H1 (cell line): ENCODE results near the gene TMEM255B. TPM values are rescaled to one million over a fixed set of nuclear protein-coding genes. Genes with fewer than 3 reads are reported as not detected.

Source experiments
- CTCF ChIA-PET: fragments of 300-600 bp; sonication (Branson Sonifier 250); formaldehyde crosslinking; loops from one replicate; lab custom pipeline; 2021; ENCODE audit not compliant: partially characterized antibody; lab: Charles Lee
- POLR2A ChIA-PET: fragments of 300-600 bp; sonication (Branson Sonifier 250); formaldehyde crosslinking; loops from one replicate; lab custom pipeline; 2021; ENCODE audit warnings: inconsistent platforms; ENCODE audit not compliant: partially characterized antibody; lab: Charles Lee
- DNase-seq, 2 experiments: peaks; one replicate each; pipeline versions ENCODE4 v3.0.0 to v3.0.0-alpha.2; 2010 to 2022; ENCODE audit warnings: low spot score in 2 of 2, low read depth in 1 of 2, mixed read lengths in 1 of 2
- FAIRE-seq: peaks from 2 replicates; lab custom pipeline; 2011; peaks lifted over from hg19 to GRCh38; lab: Jason Lieb, UNC
- H2AFZ ChIP-seq: 2 replicates; pipeline ENCODE4 v1.8.1; 2012; ENCODE audit warnings: low read length, inconsistent platforms
- H2AK5ac ChIP-seq: 2 replicates; pipeline ENCODE4 v1.6.1; 2013; ENCODE audit warnings: low read depth, low read length
- H2BK120ac ChIP-seq: replicated peaks from 2 replicates; pipeline ENCODE3; 2013; ENCODE audit warnings: low read depth, low read length, inconsistent platforms
- H2BK12ac ChIP-seq: 2 replicates; pipeline ENCODE4 v1.6.1; 2013; ENCODE audit warnings: low read depth, low read length
- H2BK15ac ChIP-seq: 2 replicates; pipeline ENCODE4 v1.6.1; 2013; ENCODE audit warnings: low read length
- H2BK20ac ChIP-seq: 2 replicates; pipeline ENCODE4 v1.6.1; 2013; ENCODE audit warnings: low read length
- H2BK5ac ChIP-seq: 2 replicates; pipeline ENCODE4 v1.6.1; 2013; ENCODE audit warnings: low read depth, low read length
- H3K14ac ChIP-seq: 2 replicates; pipeline ENCODE4 v1.6.1; 2013; ENCODE audit warnings: inconsistent platforms; ENCODE audit not compliant: insufficient read length
- H3K18ac ChIP-seq: 2 replicates; pipeline ENCODE4 v1.6.1; 2013; ENCODE audit warnings: low read length; ENCODE audit errors: extremely low read depth
- H3K23ac ChIP-seq: 2 replicates; pipeline ENCODE4 v1.6.1; 2013; ENCODE audit warnings: inconsistent platforms; ENCODE audit not compliant: insufficient read length
- H3K23me2 ChIP-seq: 2 replicates; pipeline ENCODE4 v1.6.1; 2013; ENCODE audit warnings: low read depth, low read length
- H3K27ac ChIP-seq: 2 replicates; pipeline ENCODE4 v1.6.1; 2011; ENCODE audit warnings: low read depth, low read length, inconsistent platforms
- H3K27me3 ChIP-seq, 4 experiments: replicated peaks in 1 of 4; 1 replicate in 1 of 4; 2 replicates in 3 of 4; pipeline versions ENCODE4 v1.6.1 to v1.8.1; 2011 to 2013; ENCODE audit warnings: low read length in 3 of 4, mild to moderate bottlenecking in 3 of 4, inconsistent platforms in 2 of 4, mixed read lengths in 2 of 4, moderate library complexity in 1 of 4; ENCODE audit not compliant: control insufficient read depth in 3 of 4, insufficient read depth in 3 of 4; ENCODE audit errors: extremely low read depth in 1 of 4
- H3K36me3 ChIP-seq, 4 experiments: 2 replicates each; pipeline versions ENCODE4 v1.6.1 to v1.8.1; 2011 to 2013; ENCODE audit warnings: mild to moderate bottlenecking in 4 of 4, low read length in 3 of 4, moderate library complexity in 2 of 4, control low read depth in 1 of 4, inconsistent platforms in 1 of 4; ENCODE audit not compliant: insufficient read depth in 4 of 4, control insufficient read depth in 2 of 4
- H3K4ac ChIP-seq: replicated peaks from 2 replicates; pipeline ENCODE3; 2013; ENCODE audit warnings: low read length, low read depth, mixed read lengths, inconsistent platforms; ENCODE audit not compliant: insufficient read length
- H3K4me1 ChIP-seq, 4 experiments: replicated peaks in 1 of 4; 1 replicate in 1 of 4; 2 replicates in 3 of 4; pipeline versions ENCODE4 v1.6.1 to v1.8.1; 2011 to 2013; ENCODE audit warnings: low read length in 3 of 4, inconsistent platforms in 2 of 4, mixed read lengths in 1 of 4; ENCODE audit not compliant: insufficient read depth in 4 of 4, control insufficient read depth in 3 of 4
- H3K4me2 ChIP-seq, 2 experiments: 2 replicates each; pipeline versions ENCODE4 v1.6.1 to v1.8.1; 2011 to 2013; ENCODE audit warnings: low read depth in 2 of 2, low read length in 2 of 2, control low read depth in 1 of 2, inconsistent platforms in 1 of 2, mild to moderate bottlenecking in 1 of 2; ENCODE audit not compliant: insufficient read depth in 1 of 2
- H3K4me3 ChIP-seq, 4 experiments: fragments of 200-600, 300-600 bp in 1 of 4; sonication (generic), shearing (Covaris generic), sonication (Bioruptor Twin) in 1 of 4; 2 replicates each; pipeline versions ENCODE4 v1.5.1 to v1.8.1; 2011 to 2016; ENCODE audit warnings: low read length in 4 of 4, low read depth in 3 of 4, control low read depth in 2 of 4, inconsistent platforms in 2 of 4, mild to moderate bottlenecking in 2 of 4, mixed read lengths in 1 of 4, moderate library complexity in 1 of 4; ENCODE audit not compliant: insufficient read depth in 2 of 4; ENCODE audit errors: extremely low read depth in 1 of 4
- H3K56ac ChIP-seq: replicated peaks from 2 replicates; pipeline ENCODE3; 2013; ENCODE audit warnings: low read depth, mild to moderate bottlenecking, mixed read lengths, low read length, inconsistent platforms; ENCODE audit not compliant: insufficient read length
- H3K79me1 ChIP-seq: 2 replicates; pipeline ENCODE4 v1.6.1; 2013; ENCODE audit warnings: low read depth, low read length, control low read depth
- H3K79me2 ChIP-seq, 2 experiments: 2 replicates each; pipeline versions ENCODE4 v1.6.1 to v1.8.1; 2012 to 2013; ENCODE audit warnings: low read length in 2 of 2, mild to moderate bottlenecking in 2 of 2, inconsistent platforms in 1 of 2; ENCODE audit not compliant: insufficient read depth in 2 of 2, control insufficient read depth in 1 of 2
- H3K9ac ChIP-seq, 4 experiments: replicated peaks in 1 of 4; 1 replicate in 1 of 4; 2 replicates in 3 of 4; pipeline versions ENCODE4 v1.6.1 to v1.8.1; 2011 to 2013; ENCODE audit warnings: low read depth in 3 of 4, low read length in 3 of 4, control low read depth in 2 of 4, mild to moderate bottlenecking in 2 of 4, moderate library complexity in 2 of 4, inconsistent platforms in 1 of 4; ENCODE audit errors: extremely low read depth in 1 of 4
- H3K9me3 ChIP-seq, 2 experiments: 2 replicates each; pipeline versions ENCODE4 v1.6.1 to v1.8.1; 2012 to 2013; ENCODE audit warnings: mild to moderate bottlenecking in 2 of 2, moderate library complexity in 2 of 2, control low read depth in 1 of 2, inconsistent platforms in 1 of 2, low read depth in 1 of 2, low read length in 1 of 2, mixed read lengths in 1 of 2; ENCODE audit not compliant: insufficient read depth in 2 of 2
- H4K20me1 ChIP-seq, 2 experiments: replicated peaks in 1 of 2; 2 replicates each; pipeline versions ENCODE3 to v1.8.1; 2011 to 2013; ENCODE audit warnings: inconsistent platforms in 2 of 2, low read length in 2 of 2, mild to moderate bottlenecking in 1 of 2; ENCODE audit not compliant: insufficient read depth in 2 of 2, control insufficient read depth in 1 of 2
- H4K5ac ChIP-seq: 2 replicates; pipeline ENCODE4 v1.6.1; 2013; ENCODE audit warnings: low read length, low read depth, mixed read lengths, inconsistent platforms; ENCODE audit not compliant: insufficient read length
- H4K8ac ChIP-seq: 2 replicates; pipeline ENCODE4 v1.8.0; 2013; ENCODE audit warnings: mild to moderate bottlenecking, moderate library complexity, low read length, inconsistent platforms; ENCODE audit not compliant: insufficient read depth; ENCODE audit errors: extremely low read depth
- H4K91ac ChIP-seq: replicated peaks from 2 replicates; pipeline ENCODE3; 2013; ENCODE audit warnings: low read length, mixed read lengths, inconsistent platforms; ENCODE audit not compliant: insufficient read length
- ATF3 ChIP-seq: IDR thresholded peaks from 2 replicates; pipeline ENCODE4 v1.6.1; 2011; ENCODE audit warnings: low read depth, mild to moderate bottlenecking, low read length; ENCODE audit not compliant: insufficient read depth
- BACH1 ChIP-seq: IDR thresholded peaks from 2 replicates; pipeline ENCODE4 v1.6.1; 2012; ENCODE audit warnings: low read length, improper control_type of control experiment
- BRCA1 ChIP-seq: IDR thresholded peaks from 2 replicates; pipeline ENCODE4 v1.6.1; 2012; ENCODE audit warnings: low read depth, low read length, improper control_type of control experiment
- MAFK ChIP-seq: IDR thresholded peaks from 2 replicates; pipeline ENCODE4 v1.6.1; 2012; ENCODE audit warnings: low read depth, mild to moderate bottlenecking, improper control_type of control experiment, low read length
- POLR2A ChIP-seq, 2 experiments: IDR thresholded peaks; 1 replicate in 1 of 2; 2 replicates in 1 of 2; pipeline ENCODE4 v1.6.1; 2011; ENCODE audit warnings: low read depth in 2 of 2, low read length in 2 of 2, mild to moderate bottlenecking in 2 of 2; ENCODE audit errors: control extremely low read depth in 1 of 2
- RAD21 ChIP-seq, 2 experiments: IDR thresholded peaks in 1 of 2; conservative IDR thresholded peaks in 1 of 2; 2 replicates each; pipeline ENCODE4 v1.6.1; 2011; ENCODE audit warnings: low read depth in 2 of 2, low read length in 2 of 2, improper control_type of control experiment in 1 of 2, inconsistent platforms in 1 of 2, mild to moderate bottlenecking in 1 of 2, moderate library complexity in 1 of 2
- SIN3A ChIP-seq, 2 experiments: IDR thresholded peaks in 1 of 2; conservative IDR thresholded peaks in 1 of 2; 2 replicates each; pipeline ENCODE4 v1.6.1; 2011 to 2012; ENCODE audit warnings: low read length in 2 of 2, improper control_type of control experiment in 1 of 2, low read depth in 1 of 2, mild to moderate bottlenecking in 1 of 2
- SP4 ChIP-seq: IDR thresholded peaks from 2 replicates; pipeline ENCODE4 v1.6.1; 2012; ENCODE audit warnings: low read length, inconsistent platforms
- SUZ12 ChIP-seq: fragments of 200-600 bp; sonication (generic); IDR thresholded peaks from 2 replicates; pipeline ENCODE4 v1.6.1; 2012; ENCODE audit warnings: mild to moderate bottlenecking, inconsistent platforms, low read length, moderate library complexity, mixed read lengths
- ZNF274 ChIP-seq: IDR thresholded peaks from 2 replicates; pipeline ENCODE4 v1.7.0; 2012; ENCODE audit warnings: low read length, borderline replicate concordance; ENCODE audit errors: extremely low read depth
- WGBS, 2 experiments: shearing (Covaris generic) in 1 of 2; methylation state at CpG; one replicate each; pipeline versions ENCODE4 v1.1.6 to v1.1.7; 2013 to 2015; ENCODE audit warnings: low lambda C conversion rate in 2 of 2, mixed read lengths in 2 of 2, inconsistent platforms in 1 of 2, low coverage in 1 of 2, missing lambda C conversion rate in 1 of 2; ENCODE audit not compliant: insufficient replicate concordance in 2 of 2, insufficient coverage in 1 of 2, insufficient read length in 1 of 2; ENCODE audit errors: extremely low coverage in 1 of 2, missing lambda C conversion rate in 1 of 2; 5-methylcytosine and 5-hydroxymethylcytosine counted together
- polyA plus RNA-seq, 7 experiments: library from polyadenylated mRNA; depleted of rRNA in 3 of 7; stranded (reverse) in 5 of 7; unstranded in 2 of 7; fragments of >200 nt in 5 of 7; fragments of 200-250 nt in 2 of 7; gene quantifications; 1 replicate in 5 of 7; 2 replicates in 1 of 7; 4 replicates in 1 of 7; pipeline versions ENCODE4 v1.2.1 to v1.2.3, GENCODE V29; 2011 to 2013; ENCODE audit warnings: missing spikeins in 2 of 7, mixed read lengths in 2 of 7
- total RNA-seq: library from RNA; stranded (reverse); fragmentation: NEBNext Ultra II Directional; extraction: Animal tissue kit (Norgen Biotek cat#: 25700); gene quantifications from 2 replicates; pipeline ENCODE4 v1.2.1, GENCODE V29; 2021

The TMEM255B gene
- total and polyA plus RNA-seq, 2 of the 8 experiments (the other 6 are each of a cell fraction or from before 2014, with no cell fraction given), result 3.4 to 4.4 TPM

GRCh38 chr13:113744197-113745000 lies 14.6 kb upstream of the TMEM255B start:
- Histone ChIP-seq H4K91ac (no peak overlapping the region), H2BK12ac (no peak overlapping the region), H2BK120ac (no peak overlapping the region), H3K79me1 (no peaks in the 10 kb centered on the region), H3K4ac (no peak overlapping the region), H3K4me3 (no peak overlapping the region), H3K14ac (no peak overlapping the region), H3K18ac (no peak overlapping the region), H3K23me2 (0 out of 2 replicates have a peak, but pooled peaks cover 2% of the 10 kb centered on the region), H3K23ac (no peak overlapping the region), H4K8ac (peak overlapping the region; percentile 57; the same call in 1 of the 2 replicates), H4K5ac (no peak overlapping the region), H4K20me1 (no peaks in the 10 kb centered on the region), H3K9ac (no peak overlapping the region), H3K36me3 (no peaks in the 10 kb centered on the region), H2BK15ac (no peak overlapping the region), H3K27ac (no peak overlapping the region), H3K79me2 (no peaks in the 10 kb centered on the region), H2BK20ac (no peak overlapping the region), H2BK5ac (no peak overlapping the region), H3K9me3 (no peaks in the 10 kb centered on the region), H2AFZ (no peak overlapping the region), H3K4me2 (no peak overlapping the region), H3K27me3 (no peaks in the 10 kb centered on the region), H3K56ac (no peak overlapping the region), H2AK5ac (no peak overlapping the region), H3K4me1 (peaks cover 0 to 8% (median 3%) of the 10 kb centered on the region in 4 experiments; a peak in 3 of 7 replicates)
- DNase-seq, result no peak
- POLR2A ChIA-PET, result no interaction called here
- FAIRE-seq, result no peak
- CTCF ChIA-PET, result interaction anchor here (0.6 to 1.1 kb wide), 6 partner anchors 14 to 656 kb away, joined by 3 read pairs; no protein-coding TSS in a partner anchor
- TF ChIP-seq ZNF274, result no peak
- no peak for TF ChIP-seq SIN3A (conservative IDR thresholded peaks at IDR 0.05 in 1 of 2, IDR thresholded peaks at IDR 0.05 in 1 of 2; ENCODE audit: low read depth in 1 of 2, low read length in 2 of 2)
- TF ChIP-seq RAD21 (IDR thresholded peaks at IDR 0.05 in 1 of 2, conservative IDR thresholded peaks at IDR 0.05 in 1 of 2; ENCODE audit: low read depth in 2 of 2, low read length in 2 of 2), result no peak
- no peak for TF ChIP-seq SUZ12
- no peak for TF ChIP-seq BACH1
- no peak for TF ChIP-seq MAFK
- no peak for TF ChIP-seq SP4
- TF ChIP-seq ATF3, result no peak
- TF ChIP-seq BRCA1, result no peak
- no peak for TF ChIP-seq POLR2A (IDR thresholded peaks at IDR 0.05; ENCODE audit: control extremely low read depth in 1 of 2, low read depth in 2 of 2, low read length in 2 of 2)
- WGBS, 2 experiments, result 86% methylated on average over 16 of the region's 21 CpGs; no CpG with 5 or more reads in 1 of the 2 experiments
